ENCODE results near the gene TNS4.

GRCh38 chr17:40490289-40490853, 11.1 kb downstream of the TNS4 start:
- TF ChIP-seq CTCF (conservative IDR thresholded peaks at IDR 0.05; ENCODE audit: low read depth, low read length) (no peak), EZH2phosphoT487 (IDR thresholded peaks at IDR 0.05; ENCODE audit: borderline replicate concordance, low read length) (no peak), EZH2 (IDR thresholded peaks at IDR 0.05; ENCODE audit: low read length, unreplicated experiment) (no peak)
